H9 (cell line): ENCODE data around the gene PTPRN2. TPM values are rescaled to one million over a fixed set of nuclear protein-coding genes. Genes with fewer than 3 reads are reported as not detected.

Source experiments
- DNase-seq: peaks from one replicate; pipeline ENCODE4 v3.0.0-alpha.2; 2017
- H2AFZ ChIP-seq: one replicate; pipeline ENCODE4 v1.6.1; 2013; ENCODE audit warnings: mild to moderate bottlenecking, low read length, control low read depth, moderate library complexity
- H2AK5ac ChIP-seq: 2 replicates; pipeline ENCODE4 v1.6.1; 2013; ENCODE audit warnings: low read length, control low read depth, mixed read lengths; ENCODE audit not compliant: insufficient read length
- H2BK120ac ChIP-seq: one replicate; pipeline ENCODE4 v1.6.1; 2013; ENCODE audit warnings: low read depth, mild to moderate bottlenecking, low read length, control low read depth, inconsistent platforms; ENCODE audit not compliant: poor library complexity, severe bottlenecking
- H2BK12ac ChIP-seq: 2 replicates; pipeline ENCODE4 v1.6.1; 2013; ENCODE audit warnings: low read length, control low read depth, mixed read lengths, low read depth; ENCODE audit not compliant: insufficient read length
- H2BK15ac ChIP-seq: 2 replicates; pipeline ENCODE4 v1.6.1; 2013; ENCODE audit warnings: low read depth, low read length, control low read depth
- H2BK20ac ChIP-seq: one replicate; pipeline ENCODE4 v1.6.1; 2013; ENCODE audit warnings: low read depth, mild to moderate bottlenecking, low read length, control low read depth, inconsistent platforms; ENCODE audit not compliant: poor library complexity, severe bottlenecking
- H2BK5ac ChIP-seq: 2 replicates; pipeline ENCODE4 v1.6.1; 2013; ENCODE audit warnings: low read length, control low read depth, mixed read lengths; ENCODE audit not compliant: insufficient read length
- H3K14ac ChIP-seq: 2 replicates; pipeline ENCODE4 v1.6.1; 2013; ENCODE audit warnings: low read length, control low read depth; ENCODE audit not compliant: insufficient read depth
- H3K18ac ChIP-seq: 2 replicates; pipeline ENCODE4 v1.6.1; 2013; ENCODE audit warnings: low read depth, mild to moderate bottlenecking, mixed read lengths, low read length, control low read depth; ENCODE audit not compliant: insufficient read length
- H3K23ac ChIP-seq: 2 replicates; pipeline ENCODE4 v1.6.1; 2013; ENCODE audit warnings: low read length, control low read depth, mixed read lengths, low read depth; ENCODE audit not compliant: insufficient read length
- H3K23me2 ChIP-seq: 2 replicates; pipeline ENCODE4 v1.6.1; 2013; ENCODE audit warnings: low read depth, mild to moderate bottlenecking, mixed read lengths, low read length, control low read depth; ENCODE audit not compliant: insufficient read length, poor library complexity, severe bottlenecking
- H3K27ac ChIP-seq: 2 replicates; pipeline ENCODE4 v1.5.1; 2013; ENCODE audit warnings: low read length, control low read depth, mixed read lengths, low read depth; ENCODE audit not compliant: insufficient read length
- H3K27me3 ChIP-seq: 2 replicates; pipeline ENCODE4 v1.6.1; 2013; ENCODE audit warnings: low read length, control low read depth, inconsistent platforms; ENCODE audit not compliant: insufficient read depth
- H3K4ac ChIP-seq: 2 replicates; pipeline ENCODE4 v1.6.1; 2013; ENCODE audit warnings: low read depth, mild to moderate bottlenecking, control low read depth, inconsistent platforms, low read length, moderate library complexity
- H3K4me1 ChIP-seq: 2 replicates; pipeline ENCODE4 v1.6.1; 2013; ENCODE audit warnings: low read length, control low read depth, inconsistent platforms; ENCODE audit not compliant: insufficient read depth
- H3K4me2 ChIP-seq: 2 replicates; pipeline ENCODE4 v1.6.1; 2013; ENCODE audit warnings: low read length, control low read depth, mixed read lengths; ENCODE audit not compliant: insufficient read length, insufficient read depth
- H3K56ac ChIP-seq: 2 replicates; pipeline ENCODE4 v1.6.1; 2013; ENCODE audit warnings: low read depth, mild to moderate bottlenecking, mixed read lengths, low read length, control low read depth; ENCODE audit not compliant: insufficient read length
- H3K79me1 ChIP-seq: 2 replicates; pipeline ENCODE4 v1.6.1; 2013; ENCODE audit warnings: low read depth, mild to moderate bottlenecking, moderate library complexity, low read length, control low read depth, inconsistent platforms; ENCODE audit not compliant: insufficient read depth, poor library complexity, severe bottlenecking
- H3K79me2 ChIP-seq: 2 replicates; pipeline ENCODE4 v1.6.1; 2013; ENCODE audit warnings: low read length, control low read depth, inconsistent platforms; ENCODE audit not compliant: insufficient read depth
- H3K9ac ChIP-seq: 2 replicates; pipeline ENCODE4 v1.6.1; 2013; ENCODE audit warnings: low read length, control low read depth, mixed read lengths; ENCODE audit not compliant: insufficient read length; ENCODE audit errors: extremely low read depth
- H3K9me3 ChIP-seq: one replicate; pipeline ENCODE4 v1.6.1; 2013; ENCODE audit warnings: low read depth, low read length, inconsistent platforms; ENCODE audit not compliant: control insufficient read depth
- H3T11ph ChIP-seq: one replicate; pipeline ENCODE4 v1.6.1; 2013; ENCODE audit warnings: mild to moderate bottlenecking, low read length, control low read depth, inconsistent platforms
- H4K20me1 ChIP-seq: one replicate; pipeline ENCODE4 v1.6.1; 2013; ENCODE audit not compliant: control insufficient read depth, insufficient read length, insufficient read depth
- H4K5ac ChIP-seq: 2 replicates; pipeline ENCODE4 v1.6.1; 2013; ENCODE audit warnings: low read depth, mild to moderate bottlenecking, mixed read lengths, low read length, control low read depth; ENCODE audit not compliant: insufficient read length
- H4K8ac ChIP-seq: replicated peaks from 2 replicates; pipeline ENCODE4 v1.6.1; 2013; ENCODE audit warnings: low read length, control low read depth, mixed read lengths, low read depth; ENCODE audit not compliant: insufficient read length
- H4K91ac ChIP-seq: 2 replicates; pipeline ENCODE4 v1.6.1; 2013; ENCODE audit warnings: low read depth, mild to moderate bottlenecking, moderate library complexity, mixed read lengths, low read length, control low read depth; ENCODE audit not compliant: insufficient read length
- H3K27ac Mint-ChIP-seq, 3 experiments: 2 replicates in 2 of 3; 3 replicates in 1 of 3; pipeline ENCODE4 v1.8.0; 2020 to 2021; ENCODE audit warnings: mixed read lengths in 3 of 3, mild to moderate bottlenecking in 1 of 3, moderate library complexity in 1 of 3
- H3K27me3 Mint-ChIP-seq: 2 replicates; pipeline ENCODE4 v1.8.0; 2021; ENCODE audit warnings: low read depth, mild to moderate bottlenecking, moderate library complexity, mixed read lengths
- H3K36me3 Mint-ChIP-seq, 3 experiments: 2 replicates in 2 of 3; 3 replicates in 1 of 3; pipeline ENCODE4 v1.8.0; 2020 to 2021; ENCODE audit warnings: low read depth in 3 of 3, mixed read lengths in 3 of 3; ENCODE audit not compliant: insufficient read depth in 1 of 3
- H3K4me1 Mint-ChIP-seq, 2 experiments: 2 replicates each; pipeline ENCODE4 v1.8.0; 2020; ENCODE audit warnings: mixed read lengths in 2 of 2
- H3K4me3 Mint-ChIP-seq, 2 experiments: 2 replicates in 1 of 2; 3 replicates in 1 of 2; pipeline ENCODE4 v1.8.0; 2020 to 2021; ENCODE audit warnings: mild to moderate bottlenecking in 2 of 2, mixed read lengths in 2 of 2, moderate library complexity in 1 of 2
- H3K9me3 Mint-ChIP-seq, 2 experiments: 2 replicates in 1 of 2; 3 replicates in 1 of 2; pipeline ENCODE4 v1.8.0; 2020; ENCODE audit warnings: mild to moderate bottlenecking in 2 of 2, mixed read lengths in 2 of 2, moderate library complexity in 1 of 2
- WGBS: extraction: QIAGEN DNeasy Blood & Tissue Kit; methylation state at CpG from one replicate; pipeline ENCODE4 v1.1.7; 2013; ENCODE audit warnings: missing lambda C conversion rate, low lambda C conversion rate, mixed read lengths; ENCODE audit not compliant: insufficient read length; ENCODE audit errors: extremely low coverage; 5-methylcytosine and 5-hydroxymethylcytosine counted together
- total RNA-seq: library from RNA; stranded (reverse); gene quantifications from 2 replicates; pipeline ENCODE4 v1.2.1, GENCODE V29; 2021
- TF ChIP-seq, protein P1 (sequence below): fragments of 200-600 bp; sonication (generic); conservative IDR thresholded peaks from 3 replicates; pipeline ENCODE4 v1.8.0; 2021; ENCODE audit warnings: antibody characterized with exemption, mild to moderate bottlenecking

The PTPRN2 gene
- total RNA-seq, 1 experiment from 2014 or later = 5.2 TPM

- Histone ChIP-seq H4K8ac (no peak overlapping the region), H2AFZ (no peak overlapping the region), H3T11ph (no peak overlapping the region), H4K20me1 (no peaks in the 10 kb centered on the region), H4K91ac (no peak overlapping the region), H3K79me1 (no peaks in the 10 kb centered on the region), H3K27ac (no peak overlapping the region), H3K4me2 (no peak overlapping the region), H2BK15ac (no peak overlapping the region), H3K79me2 (no peaks in the 10 kb centered on the region), H3K4ac (no peak overlapping the region), H2BK12ac (no peak overlapping the region), H2AK5ac (no peak overlapping the region), H3K4me1 (no peaks in the 10 kb centered on the region), H3K9me3 (peaks cover 10% of the 10 kb centered on the region), H3K23me2 (no peaks in the 10 kb centered on the region), H2BK20ac (no peak overlapping the region), H3K23ac (no peak overlapping the region), H3K18ac (no peak overlapping the region), H3K27me3 (no peaks in the 10 kb centered on the region), H3K9ac (no peak overlapping the region), H2BK5ac (no peak overlapping the region), H4K5ac (no peak overlapping the region), H3K56ac (no peak overlapping the region), H2BK120ac (no peak overlapping the region), H3K14ac (peak overlapping the region; percentile 49; the same call in 1 of the 2 replicates)
- WGBS = no CpG with 5 or more reads among the region's 22 CpGs
- DNase-seq = no peak
- H3K36me3 Mint-ChIP-seq = peaks cover 11 to 17% (median 12%) of the 10 kb centered on the region in 3 experiments
- H3K4me1 Mint-ChIP-seq = peaks cover 0 to 22% of the 10 kb centered on the region in 2 experiments; a peak in 3 of 4 replicates
- H3K27ac Mint-ChIP-seq = no peak overlapping the region
- peaks cover 11 to 15% of the 10 kb centered on the region in 2 experiments for H3K9me3 Mint-ChIP-seq
- no peak overlapping the region for H3K4me3 Mint-ChIP-seq
- TF ChIP-seq, protein P1, sequence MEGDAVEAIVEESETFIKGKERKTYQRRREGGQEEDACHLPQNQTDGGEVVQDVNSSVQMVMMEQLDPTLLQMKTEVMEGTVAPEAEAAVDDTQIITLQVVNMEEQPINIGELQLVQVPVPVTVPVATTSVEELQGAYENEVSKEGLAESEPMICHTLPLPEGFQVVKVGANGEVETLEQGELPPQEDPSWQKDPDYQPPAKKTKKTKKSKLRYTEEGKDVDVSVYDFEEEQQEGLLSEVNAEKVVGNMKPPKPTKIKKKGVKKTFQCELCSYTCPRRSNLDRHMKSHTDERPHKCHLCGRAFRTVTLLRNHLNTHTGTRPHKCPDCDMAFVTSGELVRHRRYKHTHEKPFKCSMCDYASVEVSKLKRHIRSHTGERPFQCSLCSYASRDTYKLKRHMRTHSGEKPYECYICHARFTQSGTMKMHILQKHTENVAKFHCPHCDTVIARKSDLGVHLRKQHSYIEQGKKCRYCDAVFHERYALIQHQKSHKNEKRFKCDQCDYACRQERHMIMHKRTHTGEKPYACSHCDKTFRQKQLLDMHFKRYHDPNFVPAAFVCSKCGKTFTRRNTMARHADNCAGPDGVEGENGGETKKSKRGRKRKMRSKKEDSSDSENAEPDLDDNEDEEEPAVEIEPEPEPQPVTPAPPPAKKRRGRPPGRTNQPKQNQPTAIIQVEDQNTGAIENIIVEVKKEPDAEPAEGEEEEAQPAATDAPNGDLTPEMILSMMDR = no peak
- peaks cover 11% of the 10 kb centered on the region for H3K27me3 Mint-ChIP-seq
These were observed 558.7 kb downstream of the PTPRN2 start for GRCh38 chr7:158028971-158029370.
